ENCODE data around the gene RNF169.

GRCh38 chr11:74844865-74845264 is 96.2 kb downstream of the RNF169 start:
- TF ChIP-seq NFATC3 (CRISPR knock-in tag; IDR thresholded peaks at IDR 0.05), result no peak
- no peak for TF ChIP-seq CTCF (CRISPR knock-in tag; IDR thresholded peaks at IDR 0.05)
- TF ChIP-seq, protein P1, sequence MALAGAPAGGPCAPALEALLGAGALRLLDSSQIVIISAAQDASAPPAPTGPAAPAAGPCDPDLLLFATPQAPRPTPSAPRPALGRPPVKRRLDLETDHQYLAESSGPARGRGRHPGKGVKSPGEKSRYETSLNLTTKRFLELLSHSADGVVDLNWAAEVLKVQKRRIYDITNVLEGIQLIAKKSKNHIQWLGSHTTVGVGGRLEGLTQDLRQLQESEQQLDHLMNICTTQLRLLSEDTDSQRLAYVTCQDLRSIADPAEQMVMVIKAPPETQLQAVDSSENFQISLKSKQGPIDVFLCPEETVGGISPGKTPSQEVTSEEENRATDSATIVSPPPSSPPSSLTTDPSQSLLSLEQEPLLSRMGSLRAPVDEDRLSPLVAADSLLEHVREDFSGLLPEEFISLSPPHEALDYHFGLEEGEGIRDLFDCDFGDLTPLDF (CRISPR knock-in tag; IDR thresholded peaks at IDR 0.05), result no peak
- TF ChIP-seq ZNF558 (CRISPR knock-in tag; IDR thresholded peaks at IDR 0.05; ENCODE audit: borderline replicate concordance), result no peak

All from HepG2 (cell line).